Amygdala (tissue), 56 donors: Measurements from ENCODE around the gene SLC44A1.

Experiments used
- DNase-seq, 56 donors: peaks; one replicate each; lab custom pipeline; 2025; lab: John Stamatoyannopoulos, UW

Gene SLC44A1

GRCh38 chr9:105447814-105448812, 203.7 kb downstream of the SLC44A1 start, which contains the start of gene FSD1L:
Gene FSD1L, plus strand, starts transcription at chr9:105448034. Its CDS starts 187 bp downstream, at chr9:105448221.
- peak; percentile 44 to 96 (median 88) for DNase-seq

- no peak for DNase-seq
These were observed 204.6 kb downstream of the SLC44A1 start for GRCh38 chr9:105449081-105449480.

GRCh38 chr9:105452185-105452584, 207.7 kb downstream of the SLC44A1 start:
- no peak for DNase-seq

DNA sequence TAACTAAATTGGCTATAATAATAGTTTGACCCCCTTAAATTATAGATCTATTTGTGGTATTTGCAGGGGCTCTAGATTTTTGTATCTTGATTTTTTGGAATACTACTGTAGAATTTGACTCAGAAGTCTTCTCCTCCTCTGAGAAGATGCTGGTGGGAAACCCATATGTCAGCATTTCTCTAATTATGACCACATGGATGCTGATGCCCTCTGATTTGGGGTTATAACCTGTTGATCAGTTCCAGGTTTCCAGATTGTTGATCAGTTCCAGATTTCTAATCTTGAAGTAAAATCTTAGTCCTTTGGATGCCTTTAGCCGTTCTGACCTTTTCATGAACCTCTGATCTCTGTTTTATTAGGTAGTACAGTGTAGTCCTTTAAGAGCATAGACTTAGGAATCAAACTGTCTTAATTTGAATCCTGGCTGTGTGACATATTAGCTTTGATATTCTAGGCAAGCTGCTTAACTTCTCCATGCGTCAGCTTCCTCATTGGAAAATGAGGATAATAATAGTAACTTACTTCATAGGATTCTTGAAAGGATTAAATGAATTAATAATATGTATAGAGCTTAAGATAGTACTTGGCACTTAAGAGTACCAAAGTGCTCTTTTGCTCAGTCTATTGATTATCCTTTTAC, 211.5 kb downstream of the SLC44A1 start:
- no peak for DNase-seq

GRCh38 chr9:105457560-105458294, 213.3 kb downstream of the SLC44A1 start:
- peak in 10 of 56 donors; percentile 2 to 20 (median 14) for DNase-seq

DNA sequence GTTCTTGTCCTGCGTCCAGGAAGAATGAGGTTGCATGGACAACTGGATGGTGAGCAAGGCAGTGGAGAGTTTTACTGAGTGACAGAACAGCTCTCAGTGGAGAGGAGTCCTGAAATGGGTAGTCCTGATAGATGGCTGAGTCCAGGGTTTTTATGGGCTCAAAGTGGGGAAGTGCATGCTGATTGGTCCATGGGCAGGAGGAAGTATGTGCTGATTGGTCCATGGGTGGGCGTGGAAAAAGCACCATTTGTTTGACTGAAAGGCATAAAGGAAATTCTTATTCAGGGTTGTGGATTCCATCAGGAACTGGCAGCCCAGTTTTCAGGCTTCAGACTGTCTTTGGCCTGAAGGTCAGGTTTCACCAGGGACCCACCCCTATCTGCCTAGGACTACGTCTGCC, 214.0 kb downstream of the SLC44A1 start:
- DNase-seq: no peak

- DNase-seq: no peak
These were observed 214.9 kb downstream of the SLC44A1 start for GRCh38 chr9:105459336-105459735.

DNA sequence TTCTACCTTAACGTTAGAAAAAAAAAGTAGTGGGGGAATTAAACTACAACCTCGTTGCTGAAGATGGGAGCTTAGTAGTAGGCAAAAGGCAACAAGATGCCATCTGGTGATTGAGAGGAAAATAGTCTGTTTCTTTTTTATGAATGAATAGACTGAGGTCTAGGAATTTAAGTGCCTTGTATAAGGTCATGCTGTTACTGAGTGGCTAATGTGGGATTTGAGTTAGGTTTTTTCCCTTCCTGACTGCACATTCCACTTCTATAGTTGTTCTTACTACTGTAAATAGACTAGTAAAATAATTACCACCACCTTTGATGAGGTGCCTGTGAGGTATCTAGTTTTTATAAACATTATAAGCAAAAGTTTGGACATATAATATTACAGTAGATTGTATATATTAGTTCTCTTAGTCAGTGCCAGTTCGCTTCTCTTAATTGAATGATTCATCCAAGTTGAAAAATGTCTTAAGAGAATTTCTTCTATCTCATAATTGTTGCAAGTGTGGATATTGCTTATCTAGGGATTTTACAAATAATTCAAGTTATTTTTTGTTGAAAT, 222.5 kb downstream of the SLC44A1 start:
- no peak for DNase-seq

- no peak for DNase-seq
These were observed 224.4 kb downstream of the SLC44A1 start for GRCh38 chr9:105468875-105469274.

DNA sequence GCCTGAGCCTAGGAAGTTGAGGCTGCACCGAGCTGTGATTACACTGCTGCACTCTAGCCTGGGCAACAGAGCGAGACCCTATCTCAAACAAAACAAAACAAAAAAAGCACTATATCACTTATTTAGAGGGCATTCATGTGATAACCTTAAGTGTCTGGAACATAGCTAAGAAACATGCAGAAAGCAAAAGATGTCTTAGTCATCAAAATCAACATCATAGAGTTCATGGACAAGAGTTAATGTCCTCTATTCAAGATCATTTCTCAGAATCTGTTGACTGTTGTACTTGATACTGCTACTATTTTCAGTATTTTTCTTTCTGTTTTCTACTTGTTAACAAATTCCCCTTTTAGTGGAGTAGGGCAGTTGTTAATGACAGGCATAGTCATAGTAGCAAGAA, 228.8 kb downstream of the SLC44A1 start:
- no peak for DNase-seq

- no peak for DNase-seq
These were observed 230.9 kb downstream of the SLC44A1 start for GRCh38 chr9:105475302-105475701.

DNA sequence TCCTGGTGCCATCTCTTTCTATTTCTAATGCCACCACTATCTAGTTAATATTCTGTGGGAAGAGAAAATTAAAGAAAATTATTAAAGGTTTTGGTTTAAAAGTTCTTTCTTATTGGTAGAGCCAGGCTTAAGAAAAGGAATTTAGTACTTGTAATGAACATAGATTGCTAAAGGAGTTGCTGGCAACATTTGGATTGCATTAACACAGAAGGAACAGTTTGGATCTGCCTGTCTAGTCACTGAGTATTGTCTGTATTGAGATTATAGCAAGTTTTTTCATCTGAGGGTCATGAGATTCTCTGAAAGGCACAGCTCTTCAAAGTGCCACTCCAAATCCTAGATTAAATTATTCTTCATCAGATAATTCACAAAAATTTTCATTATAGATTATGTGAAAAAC, 235.4 kb downstream of the SLC44A1 start:
- no peak for DNase-seq

GRCh38 chr9:105483618-105484017, 239.2 kb downstream of the SLC44A1 start:
- no peak for DNase-seq

DNA sequence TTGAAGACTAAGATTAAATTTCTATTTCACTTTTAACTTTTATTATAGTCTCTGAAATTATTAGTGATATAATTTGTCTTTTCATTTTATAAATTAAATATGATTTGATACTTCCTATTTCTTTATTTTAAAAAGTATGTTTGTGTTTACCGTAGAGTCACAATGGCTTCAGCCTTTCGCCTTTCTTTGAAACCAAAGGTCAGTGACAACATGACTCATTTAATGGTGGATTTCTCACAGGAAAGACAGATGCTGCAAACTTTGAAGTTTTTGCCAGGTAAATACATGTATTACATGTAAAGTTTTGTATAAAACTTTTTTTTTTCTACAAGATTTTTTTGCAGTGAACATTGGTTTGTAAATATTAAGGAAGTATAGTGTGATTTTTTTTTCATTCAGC, 239.8 kb downstream of the SLC44A1 start:
- no peak for DNase-seq

- no peak for DNase-seq
These were observed 240.7 kb downstream of the SLC44A1 start for GRCh38 chr9:105485131-105485530.
